Fibroblast of villous mesenchyme (primary cell): ENCODE measurements around the gene MYL6B. TPM values are rescaled to one million over a fixed set of nuclear protein-coding genes. Genes with fewer than 3 reads are reported as not detected.

Experiments used
- DNase-seq: peaks from one replicate; pipeline ENCODE4 v3.0.0-alpha.2; 2010; ENCODE audit warnings: low read depth
- H3K4me3 ChIP-seq: 2 replicates; pipeline ENCODE4 v1.5.1; 2011; ENCODE audit warnings: low read depth, mild to moderate bottlenecking, low read length
- total RNA-seq: library from RNA; depleted of rRNA; stranded (reverse); fragments of >200 nt; gene quantifications from 2 replicates; pipeline ENCODE4 v1.2.3, GENCODE V29; 2012
- TF ChIP-seq, protein P1 (sequence below): IDR thresholded peaks from 2 replicates; pipeline ENCODE4 v1.5.1; 2012; ENCODE audit warnings: low read depth, mild to moderate bottlenecking, low read length; ENCODE audit not compliant: insufficient read depth

Gene MYL6B
- total RNA-seq, 1 donor, result 68.2 TPM

DNA sequence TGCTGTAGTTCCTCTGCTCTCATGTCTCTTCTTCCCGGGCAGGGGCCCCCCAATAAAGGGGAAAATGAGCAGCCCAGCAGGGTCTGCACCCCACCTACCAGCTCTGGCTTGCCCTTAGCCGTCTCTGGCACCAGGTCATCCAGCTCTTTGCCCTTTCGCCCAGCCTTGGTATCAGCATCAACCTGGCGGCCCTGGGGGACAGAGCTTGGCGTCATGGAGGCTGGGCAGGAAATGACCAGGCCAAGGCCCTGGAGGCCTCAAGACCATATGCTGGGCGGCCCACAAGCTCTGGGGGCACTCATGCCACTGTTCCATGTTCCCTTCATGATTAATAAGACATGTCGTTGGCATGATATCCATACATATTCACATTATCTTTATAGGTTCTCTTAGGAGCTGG lies 20.5 kb downstream of the MYL6B start:
- TF ChIP-seq, protein P1, sequence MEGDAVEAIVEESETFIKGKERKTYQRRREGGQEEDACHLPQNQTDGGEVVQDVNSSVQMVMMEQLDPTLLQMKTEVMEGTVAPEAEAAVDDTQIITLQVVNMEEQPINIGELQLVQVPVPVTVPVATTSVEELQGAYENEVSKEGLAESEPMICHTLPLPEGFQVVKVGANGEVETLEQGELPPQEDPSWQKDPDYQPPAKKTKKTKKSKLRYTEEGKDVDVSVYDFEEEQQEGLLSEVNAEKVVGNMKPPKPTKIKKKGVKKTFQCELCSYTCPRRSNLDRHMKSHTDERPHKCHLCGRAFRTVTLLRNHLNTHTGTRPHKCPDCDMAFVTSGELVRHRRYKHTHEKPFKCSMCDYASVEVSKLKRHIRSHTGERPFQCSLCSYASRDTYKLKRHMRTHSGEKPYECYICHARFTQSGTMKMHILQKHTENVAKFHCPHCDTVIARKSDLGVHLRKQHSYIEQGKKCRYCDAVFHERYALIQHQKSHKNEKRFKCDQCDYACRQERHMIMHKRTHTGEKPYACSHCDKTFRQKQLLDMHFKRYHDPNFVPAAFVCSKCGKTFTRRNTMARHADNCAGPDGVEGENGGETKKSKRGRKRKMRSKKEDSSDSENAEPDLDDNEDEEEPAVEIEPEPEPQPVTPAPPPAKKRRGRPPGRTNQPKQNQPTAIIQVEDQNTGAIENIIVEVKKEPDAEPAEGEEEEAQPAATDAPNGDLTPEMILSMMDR, result no peak
- no peak overlapping the region for H3K4me3 ChIP-seq
- no peak for DNase-seq

DNA sequence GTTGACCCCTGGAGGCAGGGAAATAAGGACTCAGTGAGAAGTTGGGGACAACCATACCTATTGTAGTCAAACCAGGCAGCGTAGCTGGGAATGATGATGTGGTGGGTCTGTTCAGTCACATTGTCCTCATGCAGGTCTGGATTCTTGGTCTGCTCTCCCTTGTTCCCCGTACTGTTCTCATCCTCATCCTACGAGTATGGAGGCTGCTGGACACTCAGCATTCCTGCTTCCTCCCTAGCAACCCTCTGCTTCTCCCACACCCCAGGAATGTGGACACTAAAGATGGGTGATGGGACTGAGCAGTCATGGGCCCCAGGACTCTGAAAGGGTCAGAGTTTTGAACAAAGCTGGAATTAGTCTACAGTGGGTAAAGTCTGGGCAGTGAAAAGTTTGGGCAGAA lies 26.0 kb downstream of the MYL6B start:
- TF ChIP-seq, protein P1, result no peak
- DNase-seq, result no peak
- H3K4me3 ChIP-seq, result no peak overlapping the region

DNA sequence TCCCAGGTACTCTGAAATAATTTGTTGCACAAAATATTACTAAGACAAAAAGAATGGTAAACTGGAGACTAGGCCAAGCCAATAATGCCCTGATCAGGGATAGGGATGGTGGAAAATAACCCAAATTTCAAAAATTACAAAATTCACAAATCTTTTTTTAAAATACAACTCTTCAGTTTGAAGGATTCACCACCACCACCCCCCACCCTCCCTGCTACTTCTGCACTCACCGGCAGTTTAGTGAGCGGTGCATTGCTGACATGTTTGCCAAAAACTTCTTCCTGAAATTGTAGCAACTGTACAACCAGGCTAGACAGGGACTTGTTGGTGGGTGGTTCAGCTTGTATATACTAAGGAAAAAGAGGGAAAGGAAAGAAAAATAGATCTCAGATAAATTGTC lies 34.6 kb downstream of the MYL6B start:
- no peak for DNase-seq
- TF ChIP-seq, protein P1, result no peak
- H3K4me3 ChIP-seq, result no peak overlapping the region

DNA sequence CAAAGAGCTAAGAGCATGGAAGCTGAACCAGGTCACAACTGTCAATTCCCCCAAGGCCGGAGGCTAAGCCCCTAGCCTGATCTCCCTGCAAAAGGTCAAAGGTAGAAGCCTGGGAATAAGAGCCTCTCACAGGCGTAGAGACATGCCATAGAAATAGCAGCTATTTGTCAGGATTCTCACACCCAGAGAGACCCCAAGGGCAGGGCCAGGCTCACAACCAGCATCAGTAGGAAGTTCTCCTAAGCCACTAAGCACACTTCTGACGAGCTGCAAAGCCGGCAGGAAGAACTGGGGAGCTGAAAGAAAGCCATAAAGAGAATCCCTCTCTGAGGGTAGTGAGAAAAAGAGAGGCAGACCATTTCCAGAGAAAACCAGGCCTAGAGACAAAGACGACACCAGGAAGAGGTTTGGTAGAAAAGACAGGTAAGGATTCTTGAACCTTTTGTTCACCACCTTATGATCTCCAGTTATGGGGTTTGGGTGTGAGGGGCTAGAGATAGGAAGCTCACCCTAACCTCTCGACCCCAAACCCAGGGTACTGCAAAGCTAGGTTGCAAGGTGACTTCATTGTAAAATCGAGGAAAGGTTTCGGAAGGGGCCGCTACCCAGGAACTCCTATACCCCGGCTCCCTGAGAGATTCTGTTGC lies 35.9 kb downstream of the MYL6B start:
- TF ChIP-seq, protein P1, result no peak
- DNase-seq, result no peak
- peak overlapping the region; percentile 83 for H3K4me3 ChIP-seq

DNA sequence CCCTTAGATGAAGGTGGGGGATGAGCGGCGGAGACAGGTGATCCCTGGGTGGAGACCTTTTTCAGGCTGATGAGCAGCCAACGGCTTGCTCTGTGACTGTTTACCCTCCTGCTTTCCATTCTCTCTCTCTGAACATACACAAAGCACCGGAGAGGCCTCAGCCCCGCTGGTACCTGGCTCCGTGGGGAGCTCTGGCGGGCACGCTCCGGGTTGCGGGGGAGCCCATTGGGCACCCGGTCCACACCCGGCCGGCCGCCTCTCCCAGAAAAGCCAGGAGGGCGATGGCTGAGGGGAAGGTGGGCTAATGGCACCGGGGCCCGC lies 36.4 kb downstream of the MYL6B start:
- H3K4me3 ChIP-seq, result peak overlapping the region; percentile 83
- TF ChIP-seq, protein P1, result no peak
- DNase-seq, result no peak

DNA sequence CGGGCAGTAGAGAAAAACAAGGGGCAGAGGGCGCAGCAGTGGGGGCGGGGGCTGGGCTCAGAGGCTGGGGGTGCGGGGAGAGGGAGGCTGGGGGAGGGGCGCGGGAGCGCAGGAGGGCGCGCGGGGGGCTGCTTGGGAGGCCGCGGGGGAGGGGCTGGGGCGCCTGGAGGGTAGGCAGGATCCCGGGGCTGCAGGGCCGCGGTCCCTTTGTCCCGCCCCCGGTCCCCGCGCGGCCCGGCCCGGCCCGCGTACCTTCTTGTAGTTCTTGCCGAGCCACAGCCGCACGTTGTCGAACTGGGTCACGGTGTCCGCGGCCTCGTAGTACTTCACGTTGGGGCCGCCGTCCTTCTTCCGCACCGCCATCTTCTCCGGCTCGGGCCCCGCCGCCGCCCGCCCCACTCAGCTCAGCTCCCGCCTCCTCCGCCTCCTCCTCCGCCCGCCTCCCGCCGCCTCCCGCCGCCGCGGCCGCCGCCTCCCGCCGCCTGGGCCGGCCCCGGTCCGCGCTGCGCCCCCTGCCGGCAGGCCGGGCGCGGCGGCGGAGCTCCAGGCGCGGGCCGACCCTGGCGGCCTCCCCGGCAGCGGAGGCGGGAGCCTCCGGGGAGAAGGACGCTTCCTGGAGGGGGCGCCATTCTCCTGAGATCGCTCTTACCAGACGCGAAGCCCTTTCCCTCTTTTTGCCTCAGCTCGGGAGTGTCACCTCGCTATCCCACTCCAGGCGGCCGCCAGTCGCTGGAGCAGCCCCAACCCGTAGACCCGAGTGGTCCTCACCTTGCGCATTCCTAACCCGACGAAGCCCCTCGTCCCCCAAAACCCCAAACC lies 36.9 kb downstream of the MYL6B start, which contains the start of gene SMARCC2:
SMARCC2 (minus strand) TSS at position 385 of the 819 bp plus-strand sequence; CDS start at position 363, 22 bp downstream.
- peak; percentile 88 for DNase-seq
- TF ChIP-seq, protein P1, result peak; percentile 60
- H3K4me3 ChIP-seq, result peak within 1 kb of the TSS; percentile 87
